PC-9 (cell line): ENCODE results near the gene TMEM123. TPM values are rescaled to one million over a fixed set of nuclear protein-coding genes. Genes with fewer than 3 reads are reported as not detected.

ENCODE experiments used
- BruUV-seq: library from RNA; stranded (reverse); fragments of 400-500 nt; replicated peaks from 2 replicates; lab custom pipeline; 2021; lab: Mats Ljungman, UMichigan
- CTCF ChIA-PET: fragments of 300-600 bp; sonication (Branson Sonifier 250); formaldehyde crosslinking; loops from one replicate; lab custom pipeline; 2022; ENCODE audit warnings: antibody characterized with exemption; lab: Charles Lee
- POLR2A ChIA-PET: fragments of 300-600 bp; sonication (Branson Sonifier 250); formaldehyde crosslinking; loops from one replicate; lab custom pipeline; 2022; ENCODE audit warnings: antibody characterized with exemption; ENCODE audit not compliant: unreplicated experiment; lab: Charles Lee
- DNase-seq, 2 experiments: peaks; one replicate each; pipeline versions ENCODE4 v3.0.0 to v3.0.0-alpha.2; 2015 to 2022; ENCODE audit warnings: mixed read lengths in 1 of 2
- H2AFZ ChIP-seq: fragments of 200-600 bp; sonication (generic); 2 replicates; pipeline ENCODE4 v1.8.1; 2017; ENCODE audit warnings: antibody characterized with exemption
- H3F3A ChIP-seq: fragments of 200-600 bp; sonication (generic); 2 replicates; pipeline ENCODE4 v1.8.1; 2017; ENCODE audit warnings: antibody characterized with exemption, mild to moderate bottlenecking, low read depth; ENCODE audit not compliant: insufficient read depth
- H3K27ac ChIP-seq: fragments of 200-600 bp; sonication (generic); 2 replicates; pipeline ENCODE4 v1.6.1; 2016; ENCODE audit warnings: mixed run types
- H3K27me3 ChIP-seq: fragments of 200-600 bp; sonication (generic); 2 replicates; pipeline ENCODE4 v1.6.1; 2016; ENCODE audit warnings: low read depth, mixed run types; ENCODE audit not compliant: insufficient read depth
- H3K36me3 ChIP-seq: fragments of 200-600 bp; sonication (generic); 2 replicates; pipeline ENCODE4 v1.6.1; 2016; ENCODE audit warnings: low read depth, mixed run types
- H3K4me1 ChIP-seq: fragments of 200-600 bp; sonication (generic); replicated peaks from 2 replicates; pipeline ENCODE4 v1.6.1; 2016; ENCODE audit warnings: mixed run types; ENCODE audit not compliant: insufficient read depth
- H3K4me2 ChIP-seq: fragments of 200-600 bp; sonication (generic); 2 replicates; pipeline ENCODE4 v1.6.1; 2017; ENCODE audit warnings: mixed run types
- H3K4me3 ChIP-seq: fragments of 200-600 bp; sonication (generic); 2 replicates; pipeline ENCODE4 v1.6.1; 2016; ENCODE audit warnings: mixed run types
- H3K79me2 ChIP-seq: fragments of 200-600 bp; sonication (generic); 2 replicates; pipeline ENCODE4 v1.6.1; 2017; ENCODE audit warnings: low read depth, mixed run types
- H3K9me2 ChIP-seq: fragments of 200-600 bp; sonication (generic); 2 replicates; pipeline ENCODE4 v1.8.1; 2017; ENCODE audit warnings: mild to moderate bottlenecking; ENCODE audit not compliant: insufficient read depth
- H3K9me3 ChIP-seq: fragments of 200-600 bp; sonication (generic); 2 replicates; pipeline ENCODE4 v1.8.1; 2016; ENCODE audit warnings: low read depth; ENCODE audit not compliant: insufficient read depth
- H4K20me1 ChIP-seq: fragments of 200-600 bp; sonication (generic); 2 replicates; pipeline ENCODE4 v1.8.1; 2017; ENCODE audit not compliant: insufficient read depth
- EZH2 ChIP-seq: fragments of 200-600 bp; sonication (generic); IDR thresholded peaks from 2 replicates; pipeline ENCODE4 v1.8.0; 2017; ENCODE audit warnings: antibody characterized with exemption, low read depth
- intact Hi-C: fragments of 100-400 bp; cut with micrococcal nuclease; formaldehyde crosslinking; loops from one replicate; pipeline ENCODE4 v1.10.0; 2022; ENCODE audit not compliant: unreplicated experiment
- total RNA-seq: library from RNA; stranded (reverse); gene quantifications from 2 replicates; pipeline ENCODE4 v1.2.3, GENCODE V29; 2021
- TF ChIP-seq, protein P1 (sequence below): fragments of 200-600 bp; sonication (generic); conservative IDR thresholded peaks from 2 replicates; pipeline ENCODE4 v1.6.1; 2017; ENCODE audit warnings: mixed run types, antibody characterized with exemption, mild to moderate bottlenecking, moderate library complexity

The TMEM123 gene
- total RNA-seq, 1 experiment from 2014 or later = 201 TPM

DNA sequence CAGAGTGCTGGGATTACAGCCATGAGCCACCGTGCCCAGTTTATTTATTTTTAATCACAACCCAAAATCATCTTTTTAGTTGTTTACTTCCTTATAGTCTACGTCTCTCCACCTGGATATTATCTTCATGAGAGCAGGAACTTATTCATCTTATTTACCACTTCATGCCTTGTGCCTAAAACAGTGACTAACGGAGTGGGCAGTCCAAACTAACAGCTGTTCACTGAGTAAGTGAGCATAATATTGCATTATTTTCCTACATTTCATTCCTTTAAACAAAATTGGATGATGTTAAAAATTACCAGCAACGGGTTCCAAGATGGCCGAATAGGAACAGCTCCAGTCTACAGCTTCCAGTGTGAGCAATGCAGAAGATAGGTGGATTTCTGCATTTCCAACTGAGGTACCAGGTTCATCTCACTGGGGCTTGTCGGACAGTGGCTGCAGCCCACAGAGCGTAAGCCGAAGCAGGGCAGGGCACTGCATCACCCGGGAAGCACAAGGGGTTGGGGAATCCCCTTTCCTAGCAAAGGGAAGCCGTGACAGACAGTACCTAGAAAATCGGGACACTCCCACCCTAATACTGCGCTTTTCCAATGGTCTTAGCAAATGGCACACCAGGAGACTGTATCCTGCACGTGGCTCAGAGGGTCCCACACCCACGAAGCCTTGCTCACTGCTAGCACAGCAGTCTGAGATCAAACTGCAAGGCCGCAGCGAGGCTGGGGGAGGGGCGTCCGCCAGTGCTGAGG is 14.1 kb downstream of the TMEM123 start:
- Histone ChIP-seq H3K4me1 (no peaks in the 10 kb centered on the region), H3K27me3 (no peaks in the 10 kb centered on the region), H3F3A (0 out of 2 replicates have a peak, but pooled peaks cover 2% of the 10 kb centered on the region), H3K27ac (no peak overlapping the region), H2AFZ (no peak overlapping the region), H3K4me2 (no peak overlapping the region), H3K36me3 (peaks cover 43% of the 10 kb centered on the region), H3K79me2 (peaks cover 81% of the 10 kb centered on the region), H3K9me3 (peaks cover 13% of the 10 kb centered on the region; the same call in 1 of the 2 replicates), H3K9me2 (no peaks in the 10 kb centered on the region), H3K4me3 (no peak overlapping the region), H4K20me1 (no peaks in the 10 kb centered on the region)
- no TSS peak for BruUV-seq
- intact Hi-C loops = no loop called here
- TF ChIP-seq EZH2 = no peak
- TF ChIP-seq, protein P1, sequence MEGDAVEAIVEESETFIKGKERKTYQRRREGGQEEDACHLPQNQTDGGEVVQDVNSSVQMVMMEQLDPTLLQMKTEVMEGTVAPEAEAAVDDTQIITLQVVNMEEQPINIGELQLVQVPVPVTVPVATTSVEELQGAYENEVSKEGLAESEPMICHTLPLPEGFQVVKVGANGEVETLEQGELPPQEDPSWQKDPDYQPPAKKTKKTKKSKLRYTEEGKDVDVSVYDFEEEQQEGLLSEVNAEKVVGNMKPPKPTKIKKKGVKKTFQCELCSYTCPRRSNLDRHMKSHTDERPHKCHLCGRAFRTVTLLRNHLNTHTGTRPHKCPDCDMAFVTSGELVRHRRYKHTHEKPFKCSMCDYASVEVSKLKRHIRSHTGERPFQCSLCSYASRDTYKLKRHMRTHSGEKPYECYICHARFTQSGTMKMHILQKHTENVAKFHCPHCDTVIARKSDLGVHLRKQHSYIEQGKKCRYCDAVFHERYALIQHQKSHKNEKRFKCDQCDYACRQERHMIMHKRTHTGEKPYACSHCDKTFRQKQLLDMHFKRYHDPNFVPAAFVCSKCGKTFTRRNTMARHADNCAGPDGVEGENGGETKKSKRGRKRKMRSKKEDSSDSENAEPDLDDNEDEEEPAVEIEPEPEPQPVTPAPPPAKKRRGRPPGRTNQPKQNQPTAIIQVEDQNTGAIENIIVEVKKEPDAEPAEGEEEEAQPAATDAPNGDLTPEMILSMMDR = no peak
- ChIA-PET CTCF (no interaction called here), POLR2A (no interaction called here)
- no peak for DNase-seq

DNA sequence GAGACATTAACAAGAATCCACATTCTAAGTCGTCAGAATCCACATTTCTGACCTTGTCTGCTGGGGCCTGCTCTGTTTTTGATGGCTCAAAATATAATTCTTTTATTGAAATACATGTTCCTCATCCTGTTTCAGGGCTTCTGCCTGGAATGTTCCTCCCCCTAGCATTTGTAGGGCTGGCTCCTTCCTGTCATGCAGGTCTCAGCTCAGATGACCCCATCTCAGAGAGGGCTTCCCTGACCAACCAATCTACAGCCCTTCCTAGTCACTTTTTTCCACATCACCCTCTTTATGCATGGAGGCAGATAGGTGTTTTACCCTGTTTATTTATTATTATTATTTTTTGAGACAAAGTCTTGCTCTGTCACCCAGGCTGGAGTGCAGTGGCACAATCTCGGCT is 14.8 kb downstream of the TMEM123 start:
- peaks cover 19% of the 10 kb centered on the region for H3K9me3 ChIP-seq
- H3K4me2 ChIP-seq = no peak overlapping the region
- ChIA-PET POLR2A (no interaction called here), CTCF (no interaction called here)
- H3K36me3 ChIP-seq = peaks cover 47% of the 10 kb centered on the region
- no peaks in the 10 kb centered on the region for H3K9me2 ChIP-seq
- H4K20me1 ChIP-seq = no peaks in the 10 kb centered on the region
- no peak overlapping the region for H3K4me3 ChIP-seq
- peaks cover 74% of the 10 kb centered on the region for H3K79me2 ChIP-seq
- BruUV-seq = no TSS peak
- 0 out of 2 replicates have a peak, but pooled peaks cover 2% of the 10 kb centered on the region for H3F3A ChIP-seq
- no peak for DNase-seq
- TF ChIP-seq EZH2 = no peak
- intact Hi-C loops = no loop called here
- H3K4me1 ChIP-seq = no peaks in the 10 kb centered on the region
- no peak overlapping the region for H3K27ac ChIP-seq
- H3K27me3 ChIP-seq = no peaks in the 10 kb centered on the region
- H2AFZ ChIP-seq = no peak overlapping the region

DNA sequence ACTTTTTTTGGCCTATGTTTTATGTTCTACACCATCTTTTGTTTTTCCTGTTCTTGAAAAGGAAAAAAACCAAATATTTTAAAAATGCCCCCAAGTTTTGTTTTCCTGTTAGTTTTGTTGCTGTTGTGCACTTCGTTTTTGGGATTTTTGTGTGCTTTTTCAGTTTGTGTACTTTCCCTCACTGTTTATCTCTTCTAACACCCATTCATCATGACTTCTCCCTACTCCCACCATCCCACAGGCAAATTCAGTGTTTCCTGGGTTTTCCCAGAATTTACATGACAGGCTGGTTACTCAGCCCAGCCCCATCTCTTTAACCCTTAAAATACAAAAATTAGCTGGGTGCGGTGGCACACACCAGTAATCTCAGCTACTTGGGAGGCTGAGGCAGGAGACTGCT is 15.6 kb downstream of the TMEM123 start:
- no peak for DNase-seq
- peaks cover 55% of the 10 kb centered on the region for H3K36me3 ChIP-seq
- H3K9me3 ChIP-seq = peaks cover 27% of the 10 kb centered on the region
- no peak overlapping the region for H3K4me3 ChIP-seq
- H3K9me2 ChIP-seq = no peaks in the 10 kb centered on the region
- no peak overlapping the region for H3K4me2 ChIP-seq
- no peaks in the 10 kb centered on the region for H3K27me3 ChIP-seq
- TF ChIP-seq, protein P1 = no peak
- TF ChIP-seq EZH2 = no peak
- intact Hi-C loops = no loop called here
- H3K79me2 ChIP-seq = peaks cover 77% of the 10 kb centered on the region
- H4K20me1 ChIP-seq = no peaks in the 10 kb centered on the region
- H3K4me1 ChIP-seq = no peaks in the 10 kb centered on the region
- no peak overlapping the region for H3K27ac ChIP-seq
- no peak overlapping the region for H2AFZ ChIP-seq
- ChIA-PET POLR2A (no interaction called here), CTCF (no interaction called here)
- BruUV-seq = no TSS peak
- H3F3A ChIP-seq = 0 out of 2 replicates have a peak, but pooled peaks cover 2% of the 10 kb centered on the region
